SIG-M5 (cell line): ENCODE data around the gene DCTN3.

Source experiments
- DNase-seq: peaks from one replicate; lab custom pipeline; 2025; lab: John Stamatoyannopoulos, UW

Gene DCTN3

DNA sequence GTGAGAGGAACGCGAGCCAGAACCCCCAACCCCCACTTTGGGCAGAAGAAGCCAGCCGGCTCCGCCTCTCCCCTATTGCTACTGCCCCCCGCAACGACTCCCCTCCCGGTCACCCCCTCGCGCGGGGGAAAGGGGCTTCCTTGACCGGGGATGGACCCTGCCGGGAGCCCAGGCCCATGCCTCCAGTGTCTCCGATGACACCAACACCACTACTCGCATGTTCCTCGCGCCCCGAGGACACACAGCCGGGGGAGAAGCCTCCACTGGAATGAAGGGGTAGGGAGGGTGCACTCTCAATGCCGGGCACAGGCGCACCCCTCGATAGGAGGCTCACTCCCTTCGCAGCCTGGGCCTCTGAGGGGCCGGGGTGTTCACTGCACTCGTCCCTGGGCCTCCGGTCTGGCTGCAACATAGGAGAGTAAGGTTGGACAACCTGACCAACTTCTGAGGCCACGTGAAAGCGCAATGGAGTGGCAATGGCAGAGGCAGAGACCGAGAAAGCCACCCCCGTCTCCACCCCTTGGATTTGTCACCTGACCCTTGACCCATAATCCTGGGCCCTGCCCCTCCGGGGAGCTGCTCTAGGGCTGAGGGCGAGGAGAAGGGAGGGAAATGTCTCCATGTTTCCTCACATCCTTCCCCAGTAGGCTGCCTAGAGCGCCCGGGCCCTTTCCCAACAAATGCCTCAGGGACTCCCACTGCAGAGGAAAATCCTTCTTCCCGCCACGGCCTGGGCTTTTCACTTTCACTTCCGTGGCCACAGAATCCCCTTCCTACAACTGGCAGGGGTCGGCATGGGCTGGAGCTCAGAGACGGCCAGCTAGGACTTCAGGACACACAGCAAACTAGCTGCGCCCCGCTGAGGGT, 29.7 kb downstream of the DCTN3 start:
- no peak for DNase-seq

DNA sequence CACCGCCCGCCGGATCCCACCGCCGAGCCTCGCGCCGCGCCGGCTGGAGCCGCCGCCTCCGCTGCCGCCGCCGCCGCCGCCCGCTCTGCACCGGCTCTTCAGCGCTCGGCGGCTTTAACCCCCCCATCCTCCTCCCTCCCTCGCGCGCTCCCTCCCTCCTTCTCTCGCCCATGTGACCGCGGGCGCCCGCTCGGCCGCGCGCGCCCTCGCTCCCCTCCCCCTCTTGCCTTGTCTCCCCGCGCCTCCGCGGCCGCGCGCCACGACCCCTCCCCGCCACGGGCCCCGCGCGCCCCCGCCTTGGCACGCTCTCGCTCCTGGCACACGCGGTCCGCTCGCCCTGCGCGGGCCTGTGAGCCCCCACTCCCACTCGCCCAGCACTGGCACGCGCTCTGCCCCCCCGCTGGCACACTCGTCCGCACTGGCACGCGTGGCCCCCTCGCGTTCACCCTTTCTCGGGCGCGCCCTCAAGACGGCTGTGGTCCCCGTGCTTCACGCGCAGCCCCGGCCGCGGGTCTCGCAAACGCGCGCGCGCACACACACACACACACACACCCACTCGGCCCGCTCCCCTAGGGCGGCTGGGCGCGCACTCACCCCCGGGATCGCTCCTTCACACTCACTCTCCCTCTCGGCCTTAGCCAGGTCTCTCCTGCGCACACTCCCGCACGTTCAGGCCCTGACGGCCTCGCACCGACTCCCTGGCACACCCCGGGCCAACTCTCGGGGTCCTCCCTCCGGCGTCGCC, 30.5 kb downstream of the DCTN3 start, which contains the start of gene CNTFR:
CNTFR (minus strand) TSS at position 89 of the 745 bp plus-strand sequence. CDS start 20,743 bp downstream, outside the sequence.
- no peak for DNase-seq

DNA sequence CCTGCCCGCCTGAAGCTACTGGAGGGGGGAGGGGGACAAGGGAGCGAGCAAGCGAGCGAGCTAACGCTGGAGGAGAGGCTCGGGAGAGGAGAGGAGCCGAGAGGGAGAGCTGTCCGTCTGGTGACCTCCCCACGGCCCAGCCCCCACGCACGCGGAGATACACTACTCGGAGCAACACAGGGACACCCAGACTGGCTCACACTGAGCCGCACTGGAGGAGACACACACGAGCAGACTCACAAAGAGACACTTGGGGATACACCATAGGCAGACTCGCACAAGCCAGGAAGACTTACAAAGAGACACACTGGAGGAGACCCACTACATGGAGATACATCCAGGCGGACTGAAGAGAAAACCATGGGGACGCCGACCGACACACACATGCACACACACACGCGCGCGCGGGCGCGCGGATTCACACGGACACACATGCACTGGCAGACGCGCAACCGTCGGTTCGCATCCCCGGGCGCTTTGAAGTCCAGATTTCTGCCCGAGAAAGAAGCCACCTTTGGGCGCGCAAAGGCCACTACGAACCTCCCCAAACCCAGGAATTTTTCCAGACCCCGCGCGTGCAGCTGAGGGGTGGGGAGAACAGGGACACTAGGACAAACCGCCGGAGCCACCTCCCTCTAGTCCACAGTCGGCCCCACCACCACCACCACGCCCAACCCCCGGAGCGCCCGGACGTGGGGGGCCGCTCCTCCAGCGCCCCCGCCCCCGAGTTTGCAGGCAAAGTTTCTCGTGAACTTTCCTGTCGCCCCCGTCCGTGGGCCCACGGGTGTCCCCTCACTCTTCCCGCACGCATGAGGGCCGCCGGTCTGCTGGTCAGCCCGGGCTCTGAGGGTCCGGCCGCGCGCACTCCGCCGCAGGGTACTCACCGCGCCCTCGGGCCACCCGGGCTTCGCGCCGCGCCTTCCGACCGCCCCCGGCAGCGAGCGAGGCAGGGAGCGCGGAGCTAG, 31.3 kb downstream of the DCTN3 start:
- no peak for DNase-seq

DNA sequence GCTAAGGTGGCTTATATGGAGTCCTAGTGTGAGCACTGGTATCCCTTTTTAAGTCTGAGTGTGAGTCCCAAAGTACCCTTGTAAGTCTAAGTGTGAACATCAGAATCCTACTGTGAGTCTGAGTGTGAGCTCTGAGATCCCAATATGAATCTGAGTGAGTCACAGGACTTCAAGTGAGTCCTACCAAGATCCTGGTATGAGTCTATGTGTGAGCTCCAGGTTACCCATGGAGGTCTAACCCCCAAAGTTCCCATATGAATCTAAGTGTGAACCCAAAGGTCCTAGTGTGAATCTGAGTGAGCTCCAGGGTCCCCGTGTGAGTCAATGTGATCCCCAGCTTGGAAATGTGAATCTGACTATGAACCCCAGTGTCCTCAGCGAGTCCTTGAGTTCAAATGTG, 33.0 kb downstream of the DCTN3 start:
- no peak for DNase-seq

DNA sequence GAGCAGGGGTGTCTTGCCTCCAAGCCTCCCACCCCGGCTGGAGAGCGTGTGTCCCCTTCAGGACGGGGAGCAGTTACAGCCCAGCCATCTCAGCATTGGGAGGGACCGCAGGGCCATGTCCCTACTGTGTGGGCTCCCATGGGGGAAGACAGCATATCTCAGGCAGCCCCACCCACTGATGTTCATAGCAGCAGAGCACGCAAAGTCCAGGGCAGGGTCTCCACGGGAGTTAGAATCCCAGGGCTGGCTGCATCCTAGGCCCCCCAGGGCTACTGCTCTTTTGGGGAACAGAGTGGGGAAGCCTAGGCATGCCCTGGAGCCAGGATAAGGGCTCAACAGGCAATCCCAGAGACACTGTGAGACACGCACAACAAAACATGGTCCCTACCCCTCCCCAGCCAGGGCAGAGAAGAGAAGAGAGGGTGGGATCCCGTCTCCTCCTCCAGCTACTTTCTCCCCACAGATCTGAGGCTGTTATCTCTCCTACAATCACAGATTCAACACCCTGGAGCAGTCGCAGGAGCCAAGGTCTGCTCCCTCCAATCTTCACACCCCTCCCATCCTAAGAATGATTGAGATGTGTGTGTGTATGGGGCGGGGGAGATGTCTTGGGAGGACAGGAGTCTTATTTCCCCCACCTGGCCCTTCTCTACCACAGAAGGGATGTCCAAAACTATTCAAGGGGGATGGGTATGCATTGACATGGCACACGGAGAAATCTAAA, 34.2 kb downstream of the DCTN3 start:
- no peak for DNase-seq

DNA sequence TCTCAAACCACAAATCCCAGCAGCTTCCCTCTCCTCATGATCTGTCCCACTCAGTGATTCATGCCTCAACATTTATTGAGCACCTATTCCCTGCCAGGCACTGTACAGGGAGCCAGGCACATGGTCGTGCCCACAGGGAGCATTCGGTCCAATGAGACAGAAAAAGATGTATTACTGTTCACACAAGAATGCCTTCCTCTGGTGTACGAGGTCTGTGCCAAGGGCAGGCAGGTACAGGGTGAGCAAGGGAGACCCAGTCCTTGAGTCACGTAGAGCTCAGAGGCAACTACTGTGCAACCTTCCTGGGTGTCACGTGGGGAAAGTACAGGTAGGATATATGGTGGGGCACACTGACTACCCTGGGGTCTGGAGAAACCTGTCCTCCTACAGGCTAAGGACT, 35.3 kb downstream of the DCTN3 start:
- no peak for DNase-seq

DNA sequence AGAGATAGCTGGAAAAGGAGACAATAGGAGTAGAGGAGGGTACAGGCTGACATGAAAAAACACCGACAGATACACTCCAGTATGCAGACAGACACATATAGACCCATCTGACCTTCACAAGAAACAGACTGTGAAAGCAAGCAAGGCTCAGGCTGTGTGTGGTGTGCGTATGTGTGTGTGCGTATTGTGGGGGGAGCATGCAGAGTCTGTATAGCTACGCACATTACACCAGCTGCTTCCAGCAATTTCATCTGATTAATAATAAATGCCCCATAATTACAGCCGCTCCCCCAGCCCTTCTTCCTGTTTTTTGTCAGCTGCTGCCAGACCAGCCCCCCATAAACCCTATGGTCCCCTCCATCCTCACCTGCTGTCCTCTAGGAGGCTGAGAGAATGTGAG, 37.5 kb downstream of the DCTN3 start:
- no peak for DNase-seq

DNA sequence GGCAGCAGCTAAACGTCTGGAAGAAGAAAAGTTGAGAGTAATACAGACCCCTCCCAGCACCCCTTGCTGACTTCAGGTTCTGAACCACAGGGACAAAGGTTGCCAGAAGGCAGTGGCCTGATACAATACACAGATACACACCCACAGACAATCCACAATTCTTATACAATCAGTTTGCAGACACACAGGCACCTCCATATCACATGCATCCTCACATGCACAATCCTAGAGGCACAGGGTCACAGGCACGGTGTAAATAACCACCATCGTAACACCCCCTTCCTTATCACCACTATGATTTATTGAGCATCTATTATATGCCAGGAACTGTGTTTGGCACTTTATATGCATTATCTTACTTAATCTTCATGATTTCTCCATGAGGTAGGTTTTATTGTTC, 39.0 kb downstream of the DCTN3 start:
- DNase-seq = no peak

DNA sequence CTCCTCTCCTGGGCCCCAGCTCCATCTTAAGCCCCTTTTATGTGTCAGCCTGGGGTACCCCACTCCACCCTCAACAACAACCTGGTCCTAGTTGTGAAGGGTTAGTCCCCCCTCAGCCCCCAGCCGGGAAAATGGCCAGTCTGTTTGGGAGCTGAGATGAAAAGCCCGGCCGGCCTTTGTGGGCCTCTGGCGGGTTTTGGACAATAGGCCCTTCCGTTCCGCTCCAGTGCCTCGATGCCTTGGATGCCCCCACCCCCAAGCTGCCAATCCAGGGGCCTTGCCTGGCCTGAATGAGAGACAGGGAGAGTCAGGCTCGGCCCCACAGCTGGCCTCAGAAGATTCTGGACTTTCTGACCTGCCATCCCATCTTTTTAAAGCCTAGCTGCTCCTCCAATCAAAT, 39.9 kb downstream of the DCTN3 start:
- DNase-seq = no peak

DNA sequence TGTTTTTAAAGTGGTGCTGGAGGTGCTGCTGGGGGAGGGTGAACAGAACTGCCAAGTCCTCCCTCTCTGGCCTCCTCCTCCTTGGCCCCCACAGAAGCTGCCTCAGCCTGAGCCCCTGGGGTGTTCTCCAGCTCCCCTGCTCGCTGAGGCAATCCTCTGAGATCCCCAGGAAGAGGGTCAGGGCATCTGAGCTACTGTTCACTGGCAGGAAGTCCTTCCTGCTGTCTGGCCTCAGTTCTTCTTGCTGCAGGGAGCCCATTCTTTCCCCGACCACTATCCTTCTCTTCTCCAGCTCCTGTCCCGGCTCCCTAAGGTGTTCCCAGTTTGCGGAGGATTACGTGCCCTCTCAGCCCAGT, 40.5 kb downstream of the DCTN3 start:
- no peak for DNase-seq

DNA sequence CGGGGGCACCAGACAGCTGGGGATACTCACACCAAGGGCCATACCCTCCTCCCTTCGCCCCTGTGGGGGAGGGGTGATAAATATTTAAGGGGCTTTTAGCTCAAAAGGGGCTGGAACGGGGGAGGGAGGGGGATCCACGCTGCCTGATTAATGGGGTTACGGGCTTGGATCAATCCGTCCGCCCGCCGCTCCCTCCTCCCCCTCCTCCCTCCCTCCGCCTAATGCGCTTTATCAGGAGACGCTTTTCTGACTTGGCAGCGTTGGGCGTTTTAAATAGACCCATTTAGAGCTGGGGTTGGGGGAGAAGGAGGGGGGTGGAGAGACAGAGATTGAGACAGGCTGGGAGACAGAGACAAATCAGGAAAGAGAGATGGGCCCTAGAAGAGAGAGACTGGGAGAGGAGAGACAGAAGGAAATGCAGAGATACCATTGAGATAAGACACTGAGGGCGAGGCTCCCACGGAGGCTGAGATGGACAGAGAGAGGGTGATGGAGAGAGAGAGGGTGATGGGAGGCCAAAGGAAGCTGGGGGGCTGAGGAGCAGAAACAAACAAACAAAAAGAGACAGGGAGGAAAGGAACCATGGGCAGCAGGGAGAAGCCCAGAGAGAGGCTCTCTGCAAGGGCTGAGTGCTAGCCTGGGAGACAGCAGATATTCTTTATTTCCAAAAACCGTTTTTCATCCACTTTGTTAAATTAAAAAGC, 41.0 kb downstream of the DCTN3 start:
- no peak for DNase-seq

DNA sequence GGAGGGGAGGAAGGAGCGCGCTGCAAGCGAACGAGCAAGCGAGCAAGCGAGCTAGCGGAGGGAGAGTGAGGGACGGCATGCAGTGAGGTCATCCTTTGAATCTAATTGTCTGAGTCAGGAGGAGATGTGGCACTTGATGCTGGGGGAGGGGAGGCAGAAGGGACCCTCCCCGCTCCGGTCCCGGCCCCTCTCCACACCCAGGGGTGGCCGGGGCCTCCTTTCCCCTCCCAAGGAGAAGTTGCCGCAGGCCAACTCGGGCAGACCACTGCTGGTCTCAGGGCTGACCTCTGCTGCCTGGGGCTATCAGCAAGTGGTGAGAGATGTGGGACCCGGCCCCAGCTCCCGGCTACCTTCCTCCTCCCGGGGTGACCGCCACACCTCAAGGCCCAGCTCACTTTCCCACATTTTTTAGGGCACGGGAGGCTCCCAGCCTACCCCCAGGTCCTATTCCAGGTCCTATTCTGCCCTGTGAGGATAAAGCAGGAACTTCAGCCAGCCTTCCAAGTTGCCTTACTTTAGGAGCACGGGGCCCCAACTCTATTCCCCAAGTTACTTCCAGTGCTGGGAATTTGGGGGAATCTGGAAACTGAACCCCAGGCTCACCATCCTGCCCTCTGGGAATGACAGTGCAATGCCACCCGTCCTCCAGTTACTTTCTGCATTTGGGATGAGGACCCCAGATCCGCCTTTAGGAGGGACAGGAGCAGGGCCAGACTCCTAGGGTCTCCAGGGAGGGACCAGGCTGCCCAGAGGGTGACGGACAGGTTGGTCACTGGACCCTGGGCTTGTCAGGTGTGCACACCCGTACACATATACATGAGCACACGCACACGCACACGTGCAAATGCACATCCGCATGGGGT, 41.8 kb downstream of the DCTN3 start:
- DNase-seq = no peak

DNA sequence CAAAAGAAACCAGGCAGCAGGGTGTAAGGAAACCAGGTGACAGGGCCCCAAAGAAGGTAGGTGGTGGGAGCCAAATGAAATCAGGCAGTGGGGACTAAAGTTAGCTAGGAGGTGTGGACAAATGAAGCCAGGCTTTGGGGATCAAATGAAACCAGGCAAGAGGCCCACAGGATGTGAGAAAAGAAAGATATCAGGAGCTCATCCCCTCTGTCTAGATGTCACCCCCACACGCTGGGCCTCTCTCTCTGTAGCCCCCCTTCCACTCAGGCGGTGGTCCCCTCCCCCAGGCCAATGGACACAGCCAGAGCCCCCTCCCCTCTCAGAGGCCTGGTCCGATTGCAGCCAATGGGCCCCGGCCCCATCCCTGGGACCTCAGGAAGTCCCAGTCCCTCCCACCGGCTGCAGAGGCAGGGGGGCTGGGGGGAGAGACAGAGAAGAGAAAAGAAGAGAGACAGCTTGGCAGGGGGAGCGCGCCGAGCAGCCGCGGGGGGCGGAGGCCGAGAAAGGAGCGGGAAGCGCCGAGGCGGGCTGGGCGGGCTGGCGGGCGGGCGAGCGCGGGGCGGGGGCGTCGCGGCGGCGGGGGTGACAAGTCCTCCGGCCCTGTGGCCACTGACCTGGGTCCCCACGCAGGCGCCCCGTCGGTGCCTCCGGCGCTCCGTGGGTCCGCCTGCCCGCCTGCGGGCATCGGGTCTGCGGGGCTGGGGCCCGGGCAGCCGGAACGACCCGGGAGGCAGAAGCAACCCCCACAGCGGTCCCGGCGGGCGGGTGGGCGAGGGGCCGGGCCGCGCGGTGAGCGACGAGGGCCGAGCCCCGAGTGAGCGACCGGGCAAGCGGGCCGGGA, 42.7 kb downstream of the DCTN3 start:
- DNase-seq = no peak

DNA sequence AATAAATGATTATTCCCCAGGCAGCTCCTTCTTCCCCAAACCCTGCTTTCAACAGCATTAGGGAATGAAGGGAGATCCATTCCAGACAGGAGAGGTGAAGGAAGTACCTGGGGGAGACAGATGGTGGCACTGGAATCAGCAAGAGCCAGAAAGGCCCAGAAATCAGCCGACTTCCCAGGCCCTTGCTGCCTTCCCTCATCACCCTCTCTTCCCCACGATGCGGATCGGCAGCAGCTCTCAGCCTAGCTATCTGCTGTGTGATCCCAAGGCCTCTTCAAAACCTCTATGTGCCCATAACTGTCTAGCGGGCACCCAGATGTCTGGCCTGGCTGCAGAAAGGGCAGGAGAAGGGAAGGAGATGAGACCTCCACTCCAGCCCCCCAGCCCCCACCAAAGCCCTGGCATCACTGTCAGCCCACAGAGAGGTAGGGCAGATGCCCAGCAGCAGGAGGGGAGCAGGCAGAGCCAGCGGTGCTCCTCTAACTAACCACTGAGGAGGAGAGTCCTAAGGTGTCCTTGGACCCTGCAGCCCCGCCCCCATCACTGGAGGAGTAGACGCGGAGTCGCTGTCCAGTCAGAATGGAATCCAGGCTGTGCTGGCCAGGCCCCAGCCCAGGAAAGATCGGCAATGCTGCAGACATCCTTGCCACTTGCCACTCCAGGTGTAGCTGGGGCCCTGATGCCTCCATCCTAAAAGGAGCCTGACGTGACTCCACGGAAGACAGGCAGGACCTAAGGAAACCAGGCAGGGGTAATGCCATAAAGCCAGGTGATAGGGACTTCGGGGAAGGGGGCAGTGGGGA, 43.5 kb downstream of the DCTN3 start:
- DNase-seq = no peak

DNA sequence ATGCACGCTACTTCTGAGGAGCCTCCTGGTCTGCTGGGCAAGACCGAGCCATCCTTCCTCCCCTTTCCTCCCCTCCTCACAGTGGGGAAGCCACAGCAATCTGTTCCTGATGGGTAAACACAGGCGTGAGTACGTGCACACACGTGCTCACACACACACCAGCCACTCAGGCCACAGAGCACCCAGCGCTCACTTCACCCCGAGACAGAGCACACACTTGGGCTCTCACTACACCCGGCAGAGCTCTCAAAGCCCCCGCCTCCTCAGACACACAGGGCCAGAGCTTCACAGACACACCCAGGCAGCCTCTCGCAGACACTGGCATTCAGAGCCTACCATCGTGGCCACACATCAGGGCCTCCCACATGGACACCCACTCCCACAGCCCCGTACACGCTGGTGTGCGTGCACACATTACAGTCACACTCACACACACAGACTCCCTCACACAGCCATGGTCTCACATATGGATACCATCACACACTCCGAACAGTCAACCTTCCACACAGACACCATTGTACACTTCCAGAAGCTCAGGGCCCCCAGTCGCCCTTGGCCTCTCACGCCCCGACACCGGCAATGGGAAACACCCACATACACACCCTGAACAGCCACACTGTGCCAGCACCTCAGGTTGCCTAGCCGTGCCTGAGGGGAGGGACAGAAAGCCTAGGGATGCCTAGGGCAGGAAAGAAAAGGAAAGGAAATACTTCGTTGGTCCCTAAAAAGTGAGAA, 44.3 kb downstream of the DCTN3 start:
- no peak for DNase-seq

DNA sequence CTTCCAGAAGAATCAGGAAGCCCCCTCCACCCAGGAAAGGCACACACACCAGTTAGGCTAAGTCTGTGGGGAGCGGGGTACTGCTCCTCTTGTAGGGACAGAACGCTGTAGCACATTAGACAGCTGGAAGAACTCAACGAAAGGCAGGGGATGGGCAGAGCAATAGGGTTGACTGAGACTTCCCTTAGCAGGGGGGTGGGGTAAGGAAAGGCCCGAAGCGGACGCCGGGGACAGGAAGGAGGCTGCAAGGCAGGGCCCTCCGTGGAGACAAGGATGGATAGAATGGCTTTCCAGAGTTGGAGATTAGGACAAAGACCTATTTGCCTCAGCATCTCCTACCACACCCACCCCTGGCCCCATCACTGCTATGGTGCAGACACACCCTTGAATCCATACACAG, 45.1 kb downstream of the DCTN3 start:
- DNase-seq = no peak

DNA sequence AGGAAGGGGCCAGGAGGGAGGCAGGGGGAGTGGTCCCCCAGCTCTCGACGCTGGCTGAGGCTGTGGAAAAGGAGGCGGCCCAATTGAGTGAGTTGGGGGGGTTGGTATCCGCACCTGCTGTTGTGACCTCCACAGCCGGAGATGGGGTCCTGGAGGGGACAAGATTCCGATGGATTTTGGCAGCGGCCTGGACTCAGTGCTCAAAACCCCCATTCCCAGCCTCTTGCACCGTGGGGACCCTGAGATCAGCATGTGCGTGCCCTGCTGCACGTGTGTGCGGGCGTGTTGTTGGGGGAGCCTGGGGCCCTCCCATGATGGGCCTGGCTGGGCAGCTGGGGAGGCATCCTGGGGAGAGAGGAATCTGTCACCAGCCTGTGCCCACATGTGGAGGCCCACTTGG, 45.7 kb downstream of the DCTN3 start:
- DNase-seq = no peak
